RWPE2 (cell line): ENCODE measurements around the gene MGMT.

ENCODE experiments used
- ATAC-seq: fragments of 200-7000 bp; cut with Tn5 transposase; 3 replicates; pipeline ENCODE4 v1.9.1; 2021; ENCODE audit warnings: low read depth
- DNase-seq: peaks from one replicate; pipeline ENCODE4 v3.0.0-alpha.2; 2020; ENCODE audit warnings: low spot score
- H3K27ac ChIP-seq: fragments of 450-650 bp; 2 replicates; pipeline ENCODE4 v1.5.1; 2017; ENCODE audit warnings: mild to moderate bottlenecking; ENCODE audit not compliant: poor library complexity, severe bottlenecking
- H3K27me3 ChIP-seq: fragments of 250-450 bp; sonication (Bioruptor Pico); 2 replicates; pipeline ENCODE4 v1.5.1; 2021; ENCODE audit warnings: mild to moderate bottlenecking, moderate library complexity; ENCODE audit not compliant: insufficient read depth, poor library complexity, severe bottlenecking
- H3K36me3 ChIP-seq: fragments of 250-450 bp; sonication (Bioruptor Pico); 2 replicates; pipeline ENCODE4 v1.5.1; 2020; ENCODE audit warnings: low read depth, mild to moderate bottlenecking, moderate library complexity
- H3K4me1 ChIP-seq: fragments of 250-450 bp; sonication (Bioruptor Pico); 2 replicates; pipeline ENCODE4 v1.5.1; 2021; ENCODE audit warnings: mild to moderate bottlenecking, moderate library complexity; ENCODE audit not compliant: insufficient read depth, poor library complexity, severe bottlenecking
- H3K4me3 ChIP-seq: fragments of 250-450 bp; sonication (Bioruptor Pico); 2 replicates; pipeline ENCODE4 v1.5.1; 2021; ENCODE audit warnings: mild to moderate bottlenecking, moderate library complexity; ENCODE audit not compliant: severe bottlenecking
- H3K9me3 ChIP-seq: fragments of 250-450 bp; sonication (Bioruptor Pico); 2 replicates; pipeline ENCODE4 v1.5.1; 2021; ENCODE audit warnings: mild to moderate bottlenecking, moderate library complexity; ENCODE audit not compliant: severe bottlenecking
- CTCF ChIP-seq: fragments of 450-650 bp; IDR thresholded peaks from one replicate; pipeline ENCODE4 v1.5.1; 2017; ENCODE audit warnings: mild to moderate bottlenecking, moderate library complexity; ENCODE audit not compliant: poor library complexity, severe bottlenecking

MGMT gene

DNA sequence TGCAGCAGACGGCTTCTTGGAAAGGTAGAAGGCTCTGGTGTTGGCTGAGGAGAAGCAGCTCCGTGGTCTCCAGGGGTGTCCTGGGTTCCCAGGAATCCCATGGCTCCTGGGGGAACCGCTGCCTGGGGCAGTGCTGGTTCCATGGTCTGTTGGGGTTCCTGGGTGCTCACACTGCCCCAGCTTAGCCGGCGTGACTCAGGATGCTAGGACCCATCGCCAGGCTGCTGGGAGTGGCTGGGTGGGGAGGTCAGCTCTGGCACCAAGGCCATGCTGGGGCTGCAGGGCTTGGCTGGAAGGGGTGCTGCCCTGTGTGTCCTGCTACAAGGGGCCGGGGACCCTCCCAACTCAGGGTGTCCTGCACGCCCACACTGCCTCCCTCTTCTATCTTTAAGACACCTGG lies 9.4 kb downstream of the MGMT start:
- no peak for ATAC-seq
- no peak overlapping the region for H3K27ac ChIP-seq
- no peaks in the 10 kb centered on the region for H3K4me1 ChIP-seq
- no peaks in the 10 kb centered on the region for H3K36me3 ChIP-seq
- no peak for TF ChIP-seq CTCF
- no peaks in the 10 kb centered on the region for H3K9me3 ChIP-seq
- no peak overlapping the region for H3K4me3 ChIP-seq
- no peaks in the 10 kb centered on the region for H3K27me3 ChIP-seq
- no peak for DNase-seq

GRCh38 chr10:129477051-129477450 lies 10.0 kb downstream of the MGMT start:
- Histone ChIP-seq H3K4me1 (no peaks in the 10 kb centered on the region), H3K27me3 (no peaks in the 10 kb centered on the region), H3K9me3 (no peaks in the 10 kb centered on the region), H3K27ac (no peak overlapping the region), H3K36me3 (no peaks in the 10 kb centered on the region), H3K4me3 (no peak overlapping the region)
- DNase-seq (no peak), ATAC-seq (no peak)
- no peak for TF ChIP-seq CTCF

GRCh38 chr10:129481641-129482040 lies 14.6 kb downstream of the MGMT start:
- Histone ChIP-seq H3K27ac (no peak overlapping the region), H3K9me3 (peaks cover 13% of the 10 kb centered on the region), H3K36me3 (no peaks in the 10 kb centered on the region), H3K27me3 (no peaks in the 10 kb centered on the region), H3K4me1 (no peaks in the 10 kb centered on the region), H3K4me3 (no peak overlapping the region)
- TF ChIP-seq CTCF: no peak
- ATAC-seq (no peak), DNase-seq (no peak)

GRCh38 chr10:129483430-129484010 lies 16.5 kb downstream of the MGMT start:
- no peak overlapping the region for H3K4me3 ChIP-seq
- TF ChIP-seq CTCF: no peak

GRCh38 chr10:129486805-129487204 lies 19.8 kb downstream of the MGMT start:
- Histone ChIP-seq H3K4me1 (no peaks in the 10 kb centered on the region), H3K9me3 (peaks cover 18% of the 10 kb centered on the region), H3K27ac (no peak overlapping the region), H3K27me3 (no peaks in the 10 kb centered on the region), H3K4me3 (no peak overlapping the region), H3K36me3 (0 out of 2 replicates have a peak, but pooled peaks cover 2% of the 10 kb centered on the region)
- no peak for TF ChIP-seq CTCF
- DNase-seq (no peak), ATAC-seq (no peak)

More at GRCh38 chr10:129483430-129484010, 16.5 kb downstream of the MGMT start:
- DNase-seq (no peak), ATAC-seq (no peak)
- Histone ChIP-seq H3K27ac (no peak overlapping the region), H3K27me3 (no peaks in the 10 kb centered on the region), H3K4me1 (no peaks in the 10 kb centered on the region), H3K9me3 (peaks cover 13% of the 10 kb centered on the region), H3K36me3 (no peaks in the 10 kb centered on the region)
